ENCODE results near the gene TDRD5.
A peak's percentile ranks its signal among the peaks of the same experiment; 100 is the strongest.

The TDRD5 gene

DNA sequence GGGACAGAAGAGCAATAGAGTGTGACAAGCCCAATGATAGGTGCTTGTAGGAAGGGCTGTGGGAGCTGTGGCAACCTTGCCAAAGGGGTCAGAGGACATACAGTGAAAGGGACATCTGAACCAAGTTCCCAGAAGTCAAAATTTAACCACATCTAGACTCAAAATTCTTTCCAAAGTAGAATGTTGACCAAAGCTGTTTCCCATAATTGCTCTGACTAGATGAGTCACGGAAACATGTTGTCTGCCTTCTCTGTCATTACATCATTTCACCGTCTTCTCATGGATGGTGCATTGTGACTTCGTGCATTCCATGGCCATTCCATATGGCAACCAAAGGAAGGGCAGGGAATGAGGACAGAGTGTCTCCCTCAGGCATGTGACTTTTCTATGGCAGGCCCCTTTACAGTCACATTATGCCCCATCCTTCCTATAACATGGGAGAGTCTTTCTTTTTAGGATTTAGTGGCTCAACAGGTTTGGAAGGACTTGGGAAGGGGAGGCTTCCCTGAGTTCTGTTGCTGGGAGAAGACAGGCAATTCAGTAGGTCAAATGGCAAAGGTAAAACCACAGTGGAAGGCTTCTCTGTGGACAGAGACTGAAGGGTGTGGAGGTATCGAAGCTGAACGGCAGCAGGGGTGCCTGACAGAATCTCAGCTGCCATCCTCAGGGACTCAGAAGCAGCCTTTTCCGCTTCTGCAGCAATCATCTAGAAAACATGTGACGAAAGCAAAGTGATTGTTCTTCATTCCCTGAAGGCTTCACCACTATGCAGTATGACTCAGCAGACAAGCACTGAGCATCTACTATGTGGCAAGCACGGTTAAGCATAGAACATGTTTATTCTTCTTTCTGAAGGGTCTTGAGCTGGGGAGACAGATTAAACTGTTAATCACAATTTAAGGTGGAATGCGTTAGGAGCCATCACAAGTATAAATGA, 40.6 kb upstream of the TDRD5 start:
- no peaks in the 10 kb centered on the region for H3K36me3 ChIP-seq (ENCODE audit: control insufficient read depth, insufficient read depth, low read length)
- H3K4me3 ChIP-seq (replicated peaks; ENCODE audit: low read depth, low read length): no peak overlapping the region
- peak; percentile 18 for DNase-seq (ENCODE audit: extremely low read depth, insufficient read length)
- H3K27me3 ChIP-seq (replicated peaks; ENCODE audit: control insufficient read depth, insufficient read depth, low read length): no peaks in the 10 kb centered on the region
- TF ChIP-seq, protein P1, sequence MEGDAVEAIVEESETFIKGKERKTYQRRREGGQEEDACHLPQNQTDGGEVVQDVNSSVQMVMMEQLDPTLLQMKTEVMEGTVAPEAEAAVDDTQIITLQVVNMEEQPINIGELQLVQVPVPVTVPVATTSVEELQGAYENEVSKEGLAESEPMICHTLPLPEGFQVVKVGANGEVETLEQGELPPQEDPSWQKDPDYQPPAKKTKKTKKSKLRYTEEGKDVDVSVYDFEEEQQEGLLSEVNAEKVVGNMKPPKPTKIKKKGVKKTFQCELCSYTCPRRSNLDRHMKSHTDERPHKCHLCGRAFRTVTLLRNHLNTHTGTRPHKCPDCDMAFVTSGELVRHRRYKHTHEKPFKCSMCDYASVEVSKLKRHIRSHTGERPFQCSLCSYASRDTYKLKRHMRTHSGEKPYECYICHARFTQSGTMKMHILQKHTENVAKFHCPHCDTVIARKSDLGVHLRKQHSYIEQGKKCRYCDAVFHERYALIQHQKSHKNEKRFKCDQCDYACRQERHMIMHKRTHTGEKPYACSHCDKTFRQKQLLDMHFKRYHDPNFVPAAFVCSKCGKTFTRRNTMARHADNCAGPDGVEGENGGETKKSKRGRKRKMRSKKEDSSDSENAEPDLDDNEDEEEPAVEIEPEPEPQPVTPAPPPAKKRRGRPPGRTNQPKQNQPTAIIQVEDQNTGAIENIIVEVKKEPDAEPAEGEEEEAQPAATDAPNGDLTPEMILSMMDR (IDR thresholded peaks at IDR 0.05; ENCODE audit: insufficient read depth, low read length, poor library complexity, severe bottlenecking): no peak

DNA sequence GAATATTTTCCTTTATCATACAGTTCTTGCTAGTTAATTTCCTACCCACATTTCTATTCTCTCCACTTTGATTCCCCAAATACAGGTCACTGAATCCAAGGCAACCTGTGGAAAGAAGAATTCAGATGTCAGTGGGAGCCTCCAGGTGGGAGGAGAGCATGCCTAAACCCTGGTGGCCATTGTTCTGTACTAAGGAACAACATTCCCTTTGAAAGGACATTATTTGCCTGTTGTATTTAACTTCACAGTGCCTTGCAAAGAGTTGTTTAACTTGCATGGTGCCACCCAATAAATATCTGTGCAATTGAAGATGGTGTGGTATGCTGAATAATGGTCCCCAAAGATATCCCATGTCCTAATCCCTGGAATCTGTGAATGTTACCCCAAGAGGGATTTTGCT, 37.2 kb upstream of the TDRD5 start:
- no peaks in the 10 kb centered on the region for H3K36me3 ChIP-seq (ENCODE audit: control insufficient read depth, insufficient read depth, low read length)
- H3K27me3 ChIP-seq (replicated peaks; ENCODE audit: control insufficient read depth, insufficient read depth, low read length): no peaks in the 10 kb centered on the region
- TF ChIP-seq, protein P1 (IDR thresholded peaks at IDR 0.05; ENCODE audit: insufficient read depth, low read length, poor library complexity, severe bottlenecking): no peak
- no peak overlapping the region for H3K4me3 ChIP-seq (replicated peaks; ENCODE audit: low read depth, low read length)
- DNase-seq (ENCODE audit: extremely low read depth, insufficient read length): no peak

- H3K36me3 ChIP-seq (ENCODE audit: control insufficient read depth, insufficient read depth, low read length): no peaks in the 10 kb centered on the region
- TF ChIP-seq, protein P1 (IDR thresholded peaks at IDR 0.05; ENCODE audit: insufficient read depth, low read length, poor library complexity, severe bottlenecking): no peak
- H3K4me3 ChIP-seq (replicated peaks; ENCODE audit: low read depth, low read length): no peak overlapping the region
- no peaks in the 10 kb centered on the region for H3K27me3 ChIP-seq (replicated peaks; ENCODE audit: control insufficient read depth, insufficient read depth, low read length)
- no peak for DNase-seq (ENCODE audit: extremely low read depth, insufficient read length)
Measured at GRCh38 chr1:179558078-179558477, 33.6 kb upstream of the TDRD5 start.

- Histone ChIP-seq H3K27me3 (replicated peaks; ENCODE audit: control insufficient read depth, insufficient read depth, low read length) (no peaks in the 10 kb centered on the region; the same call in 1 of the 2 replicates), H3K4me3 (replicated peaks; ENCODE audit: low read depth, low read length) (no peak within 1 kb of the TSS), H3K36me3 (ENCODE audit: control insufficient read depth, insufficient read depth, low read length) (no peaks in the 10 kb centered on the region)
- DNase-seq (ENCODE audit: extremely low read depth, insufficient read length): no peak
- TF ChIP-seq, protein P1 (IDR thresholded peaks at IDR 0.05; ENCODE audit: insufficient read depth, low read length, poor library complexity, severe bottlenecking): no peak
Measured at GRCh38 chr1:179575497-179576314, 15.9 kb upstream of the TDRD5 start, which contains the start of gene NPHS2. Gene NPHS2, minus strand, starts transcription at chr1:179575948. Its CDS starts 84 bp downstream, at chr1:179575864.

- no peak for DNase-seq (ENCODE audit: extremely low read depth, insufficient read length)
- no peak overlapping the region for H3K4me3 ChIP-seq (replicated peaks; ENCODE audit: low read depth, low read length)
- no peaks in the 10 kb centered on the region; the same call in 1 of the 2 replicates for H3K27me3 ChIP-seq (replicated peaks; ENCODE audit: control insufficient read depth, insufficient read depth, low read length)
Measured at GRCh38 chr1:179576509-179576908, 15.1 kb upstream of the TDRD5 start.

More at GRCh38 chr1:179576509-179576908, 15.1 kb upstream of the TDRD5 start:
- TF ChIP-seq, protein P1 (IDR thresholded peaks at IDR 0.05; ENCODE audit: insufficient read depth, low read length, poor library complexity, severe bottlenecking): no peak
- no peaks in the 10 kb centered on the region for H3K36me3 ChIP-seq (ENCODE audit: control insufficient read depth, insufficient read depth, low read length)
